DMS114 treated with DMSO at 0.1 percent for 48 hours (cell line): ENCODE data around the gene KCNH1.

ENCODE experiments used
- DNase-seq: peaks from one replicate; lab custom pipeline; 2025; ENCODE audit not compliant: unreplicated experiment; lab: John Stamatoyannopoulos, UW

Gene KCNH1

DNA sequence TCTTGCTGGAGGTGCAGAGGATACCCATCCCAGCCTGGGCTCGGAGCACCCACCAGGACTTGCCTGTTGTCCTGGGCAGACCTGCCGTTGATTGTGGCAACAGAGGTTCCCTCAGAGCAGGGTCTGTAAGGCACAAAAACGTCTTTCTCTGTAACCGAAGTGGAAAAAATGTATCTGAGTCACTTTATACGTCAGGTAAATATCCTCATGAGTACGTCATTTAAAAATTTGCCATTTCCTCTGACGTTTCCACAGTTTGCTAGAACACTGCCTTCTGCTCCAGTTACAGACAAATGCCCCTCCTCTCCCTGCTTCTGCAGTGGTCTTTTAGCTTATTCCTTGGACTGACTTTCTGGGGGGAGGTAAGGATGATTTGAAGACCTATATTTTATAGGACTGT, 478.4 kb downstream of the KCNH1 start:
- DNase-seq, result no peak

DNA sequence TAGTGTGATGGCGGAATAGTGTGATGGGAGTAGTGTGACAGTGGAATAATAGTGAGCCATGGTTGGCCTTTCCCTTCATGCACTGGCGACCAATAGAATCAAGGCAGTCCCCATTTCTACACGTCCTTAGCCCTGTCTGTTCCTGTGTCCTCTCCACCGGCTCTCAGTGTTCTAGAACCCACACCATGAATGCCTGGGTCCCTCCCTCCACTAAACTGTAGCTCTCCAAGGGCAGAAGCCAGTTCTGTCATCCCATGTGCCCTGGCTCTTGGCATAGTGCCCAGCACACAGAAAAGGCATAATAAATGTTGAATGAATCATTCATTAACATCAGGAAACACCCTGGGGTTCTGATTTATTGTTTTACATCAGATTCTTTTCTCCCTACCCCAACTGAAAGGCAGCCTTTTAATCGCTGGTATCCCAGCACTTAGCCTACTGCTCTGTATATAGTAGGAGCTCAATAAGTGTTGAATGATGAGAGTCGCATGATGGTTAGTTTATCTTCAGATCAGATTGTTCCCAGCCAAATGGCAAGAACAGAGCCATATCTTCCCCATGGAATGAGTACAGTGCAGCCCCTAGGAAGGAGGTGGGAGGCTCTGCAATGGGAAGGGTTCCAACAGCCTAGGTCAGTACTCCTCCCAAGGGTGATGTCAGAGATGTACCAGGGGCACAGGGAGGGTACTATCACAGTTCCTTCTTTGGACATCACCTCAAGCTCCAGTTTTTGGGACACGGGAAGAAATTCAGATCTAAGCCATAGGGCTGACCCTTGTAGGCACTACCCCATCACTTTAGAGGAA, 479.6 kb downstream of the KCNH1 start:
- DNase-seq, result no peak

DNA sequence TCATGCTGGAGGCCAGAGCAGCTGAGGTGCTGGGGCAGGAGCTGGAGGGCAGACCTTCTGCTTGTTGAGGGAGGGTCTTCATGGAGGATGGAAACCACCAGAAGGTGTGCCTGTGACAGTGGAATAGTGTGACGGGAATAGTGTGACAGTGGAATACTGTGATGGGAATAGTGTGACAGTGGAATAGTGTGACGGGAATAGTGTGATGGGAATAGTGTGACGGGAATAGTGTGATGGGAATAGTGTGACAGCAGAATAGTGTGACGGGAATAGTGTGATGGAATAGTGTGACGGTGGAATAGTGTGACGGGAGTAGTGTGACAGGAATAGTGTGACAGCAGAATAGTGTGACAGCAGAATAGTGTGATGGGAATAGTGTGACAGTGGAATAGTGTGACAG, 480.2 kb downstream of the KCNH1 start:
- DNase-seq, result no peak

DNA sequence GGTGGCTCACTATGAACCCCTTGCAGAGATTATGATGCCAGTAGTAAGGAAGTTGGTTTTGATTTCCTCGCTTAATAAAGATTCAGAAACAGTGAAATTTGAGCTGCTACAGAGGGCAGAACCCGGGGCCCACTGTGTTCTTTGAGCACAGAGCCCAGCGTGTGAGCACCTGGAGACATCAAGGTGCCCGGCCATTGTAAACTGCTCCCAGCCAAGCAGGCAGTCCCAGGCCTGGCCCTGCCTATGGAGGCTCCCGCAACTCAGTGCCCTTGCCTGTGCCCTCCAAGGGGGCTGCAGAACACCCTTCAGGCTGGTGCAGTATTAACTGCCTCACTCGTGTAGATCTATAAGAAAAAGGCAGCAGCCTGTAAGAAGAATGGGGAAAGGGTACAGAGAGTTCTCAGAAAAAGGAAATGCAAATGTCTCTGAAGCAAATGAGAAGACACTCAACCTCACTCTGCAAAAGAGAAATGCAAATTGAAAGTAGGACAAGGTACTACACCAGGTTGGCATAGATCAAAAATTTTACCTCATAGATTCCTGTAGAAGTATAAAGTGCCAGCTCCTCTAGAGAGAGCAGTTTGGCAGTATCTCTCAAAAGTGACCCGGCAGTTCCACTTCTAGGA, 481.5 kb downstream of the KCNH1 start:
- no peak for DNase-seq

DNA sequence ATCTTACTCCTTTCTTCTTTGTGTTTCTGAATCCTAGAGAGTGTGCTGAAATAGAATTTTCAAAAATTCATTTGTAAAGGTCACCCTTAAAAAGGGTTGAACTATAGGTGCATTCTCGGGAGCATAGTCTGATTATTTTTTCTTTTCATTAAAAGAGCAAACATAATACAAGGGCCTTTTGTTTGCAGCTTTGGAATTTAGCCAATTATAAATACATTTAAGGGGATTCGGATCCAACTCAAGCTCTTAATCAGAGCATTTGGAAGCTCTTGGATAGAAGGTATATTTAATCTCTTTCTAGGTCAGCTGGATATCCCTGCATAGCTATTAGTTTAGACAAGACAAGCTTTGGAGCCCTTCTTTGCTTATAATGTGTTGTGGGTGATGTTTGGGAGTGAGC, 483.5 kb downstream of the KCNH1 start:
- no peak for DNase-seq

DNA sequence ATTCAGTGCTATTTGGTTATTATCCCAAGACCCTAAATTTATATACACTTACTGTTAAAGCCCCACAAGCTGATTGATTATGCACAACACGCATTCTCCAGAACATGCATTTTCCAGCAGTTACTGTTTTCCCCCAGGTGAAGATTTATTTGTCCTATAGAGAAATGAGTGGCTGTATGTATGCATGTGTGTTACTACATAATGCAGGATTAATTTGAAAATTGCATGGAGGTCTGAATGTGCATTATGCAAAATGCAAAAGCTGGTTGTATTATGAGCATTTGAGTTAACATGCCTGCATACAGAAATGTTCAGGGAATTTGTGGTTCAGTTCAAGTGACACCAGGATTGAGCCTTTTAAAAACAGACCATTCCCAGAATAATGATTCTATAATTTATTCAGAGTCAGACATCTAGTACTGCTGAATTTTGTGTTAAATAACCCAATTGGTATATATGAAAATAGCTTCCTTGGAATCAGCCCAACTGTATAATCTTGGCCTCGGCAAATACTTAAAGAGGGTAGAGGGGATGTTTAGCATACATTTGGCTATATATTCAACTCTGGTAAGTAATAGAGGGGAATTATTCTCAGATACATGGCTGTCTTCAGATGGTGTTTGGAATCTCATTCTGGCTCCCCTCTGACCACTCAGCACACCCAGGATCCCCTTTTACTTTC, 485.2 kb downstream of the KCNH1 start:
- DNase-seq, result no peak

DNA sequence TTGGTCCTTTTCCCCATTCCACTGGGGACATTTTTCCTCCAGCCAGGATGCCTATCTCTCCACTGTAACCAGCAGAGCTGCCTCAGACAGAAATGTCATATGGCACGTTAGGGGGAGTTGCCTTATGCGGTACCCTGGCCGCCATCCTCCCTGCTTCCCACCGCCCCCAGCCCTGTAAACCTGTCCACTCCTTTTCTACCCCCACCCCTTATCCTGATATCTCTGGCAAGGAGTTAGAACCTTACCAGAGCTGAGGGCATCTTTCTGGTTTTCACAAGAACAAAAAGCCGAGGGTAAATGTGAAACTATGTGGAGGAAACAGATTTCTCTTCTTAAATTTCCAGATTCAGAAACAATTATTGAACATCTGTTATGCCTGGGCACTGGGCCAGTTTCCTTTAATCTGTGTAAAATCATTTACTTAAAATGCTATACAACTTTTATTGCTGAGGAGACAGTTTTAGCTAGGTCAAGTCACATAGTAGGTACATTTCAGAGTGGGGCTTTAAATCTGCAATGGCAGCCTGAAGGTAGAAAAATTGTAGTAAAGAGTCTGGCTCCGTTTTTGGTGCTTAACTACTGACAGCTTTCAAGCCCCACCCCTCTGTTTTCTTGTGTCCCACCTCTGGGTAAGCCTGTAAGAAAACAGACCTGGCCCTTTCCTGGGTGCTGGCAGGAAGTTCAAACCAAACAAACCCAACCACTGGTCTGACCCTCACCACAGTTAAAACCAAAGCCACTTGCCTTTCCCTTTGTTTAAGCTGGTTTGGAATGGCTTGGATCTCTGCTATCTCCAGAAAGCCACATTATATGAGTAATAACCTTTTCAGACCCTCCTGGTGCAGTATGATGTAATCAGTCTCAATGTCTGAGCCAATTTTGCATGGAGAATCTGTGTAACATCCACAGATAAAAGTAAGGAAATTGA, 486.3 kb downstream of the KCNH1 start:
- DNase-seq, result no peak

DNA sequence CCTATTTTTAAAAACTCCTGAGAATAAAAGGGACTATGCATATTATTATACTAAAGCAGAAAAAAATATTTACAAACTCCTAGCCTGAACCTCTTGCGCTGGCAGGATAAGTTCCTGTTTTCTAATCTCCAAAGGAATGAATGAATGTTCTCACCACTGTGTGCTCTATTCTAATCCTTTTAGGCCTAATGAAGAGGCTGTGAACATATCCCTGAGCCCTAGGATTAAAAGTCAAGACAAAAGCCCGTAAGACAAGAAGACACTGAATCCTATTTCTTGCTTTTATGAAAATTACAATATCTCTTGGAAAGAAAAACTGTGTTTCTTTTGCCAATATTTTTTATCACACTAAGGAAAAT, 487.7 kb downstream of the KCNH1 start:
- DNase-seq, result no peak

DNA sequence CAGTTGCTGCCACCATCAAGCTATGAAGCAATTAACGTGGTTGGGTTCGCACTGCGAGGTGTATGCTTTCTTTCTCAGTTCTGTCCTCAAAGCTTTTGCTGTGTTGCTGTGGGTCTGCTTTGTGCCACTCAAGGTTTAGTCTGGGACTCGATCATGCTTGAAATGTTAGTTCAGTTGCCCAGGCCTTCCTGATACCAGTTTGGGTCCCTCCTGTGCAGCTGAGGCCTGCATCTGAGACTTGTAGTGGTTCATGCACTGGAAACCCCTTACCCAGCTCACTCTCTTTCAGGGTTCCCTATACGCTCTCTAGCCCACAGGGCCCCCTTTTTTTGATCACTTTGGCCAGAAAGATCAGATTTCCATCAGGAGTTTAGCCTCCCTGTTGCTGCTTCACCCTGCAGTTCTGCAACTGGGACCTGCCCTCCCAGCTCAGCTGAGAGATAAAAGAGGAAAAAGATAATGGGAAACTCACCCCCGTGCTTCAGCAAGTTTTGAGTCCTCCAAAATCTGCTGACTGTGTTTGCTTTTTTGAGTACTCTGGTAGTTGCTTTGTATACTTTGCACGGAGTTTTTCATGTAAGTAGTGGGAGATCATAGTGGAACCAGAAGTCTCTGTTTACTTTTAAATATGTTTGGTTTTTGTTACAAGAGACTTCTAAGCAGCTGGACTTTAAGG, 488.2 kb downstream of the KCNH1 start:
- no peak for DNase-seq

DNA sequence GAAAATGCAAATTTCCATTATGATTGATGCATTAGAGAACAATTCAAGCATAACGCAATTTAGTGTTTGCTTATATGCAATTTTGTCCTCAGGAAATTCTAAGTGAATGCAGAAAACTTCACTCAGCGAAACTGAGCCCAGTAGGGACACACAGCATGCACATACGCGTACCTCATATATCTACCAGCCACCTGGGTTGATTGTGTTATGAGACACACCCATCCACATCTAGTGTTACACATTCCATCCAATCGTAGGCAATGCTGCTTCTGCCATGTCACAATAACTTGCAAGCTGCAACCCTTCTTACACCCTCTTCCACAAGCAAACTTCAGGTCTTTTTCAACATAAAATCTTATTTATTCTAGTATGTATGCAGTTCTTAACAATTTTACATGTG, 492.4 kb downstream of the KCNH1 start:
- no peak for DNase-seq

DNA sequence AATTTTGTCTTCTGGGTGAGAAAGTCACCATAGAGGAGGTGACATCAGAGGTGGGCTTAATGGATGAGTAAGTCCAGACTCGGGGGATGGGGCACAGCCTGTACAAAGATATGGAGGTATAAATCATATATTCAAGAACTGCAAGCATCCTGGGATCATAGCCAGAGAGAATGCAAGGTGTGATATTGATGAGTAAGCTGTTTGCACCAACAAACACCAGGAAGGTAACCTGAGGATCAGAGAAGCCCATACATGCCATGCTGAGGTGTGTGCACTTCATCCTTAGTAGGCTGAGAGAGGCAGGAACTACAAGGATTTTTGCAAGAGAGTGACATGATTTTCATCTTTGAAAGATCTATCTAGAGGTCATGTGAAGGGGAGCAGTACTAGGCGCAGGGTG, 498.8 kb downstream of the KCNH1 start:
- no peak for DNase-seq

DNA sequence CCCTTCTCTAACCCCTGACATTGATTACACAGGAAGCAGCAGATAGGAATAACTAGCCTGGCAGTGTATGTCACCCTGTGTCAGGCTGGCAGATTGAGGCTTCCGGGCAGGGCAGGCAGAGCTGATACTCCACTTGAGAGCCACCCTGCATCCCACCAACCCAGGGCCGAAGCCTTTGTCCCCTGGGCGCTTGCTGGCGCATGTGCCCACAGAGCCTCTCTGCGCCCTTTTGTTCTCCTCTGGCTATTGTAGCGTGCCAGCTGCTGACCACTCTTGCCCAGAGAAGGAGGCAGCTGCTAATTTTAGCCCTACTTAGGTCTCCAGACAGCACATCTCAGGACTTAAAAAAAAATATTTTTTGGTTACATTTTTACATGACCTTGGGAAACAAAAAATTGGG, 500.3 kb downstream of the KCNH1 start:
- no peak for DNase-seq

DNA sequence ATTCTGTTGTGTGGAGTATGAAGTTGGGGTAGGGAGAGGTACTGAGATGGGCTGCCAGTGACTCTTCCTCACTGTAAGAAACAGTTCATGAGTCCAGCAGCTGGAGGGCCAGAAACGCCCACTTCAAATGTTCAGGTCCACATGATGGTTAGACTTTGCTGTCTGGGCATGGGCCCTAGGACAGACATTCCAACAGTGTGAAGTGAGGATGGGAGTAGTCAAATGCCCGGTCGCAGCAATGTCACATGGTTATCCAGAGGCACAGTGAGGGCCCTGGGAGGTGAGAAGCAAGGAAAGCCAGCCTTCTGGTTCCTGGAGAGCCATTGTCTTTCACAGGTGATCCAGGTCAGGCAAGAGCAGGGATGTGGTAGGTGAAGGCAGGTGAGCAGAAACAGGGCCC, 500.8 kb downstream of the KCNH1 start:
- no peak for DNase-seq

DNA sequence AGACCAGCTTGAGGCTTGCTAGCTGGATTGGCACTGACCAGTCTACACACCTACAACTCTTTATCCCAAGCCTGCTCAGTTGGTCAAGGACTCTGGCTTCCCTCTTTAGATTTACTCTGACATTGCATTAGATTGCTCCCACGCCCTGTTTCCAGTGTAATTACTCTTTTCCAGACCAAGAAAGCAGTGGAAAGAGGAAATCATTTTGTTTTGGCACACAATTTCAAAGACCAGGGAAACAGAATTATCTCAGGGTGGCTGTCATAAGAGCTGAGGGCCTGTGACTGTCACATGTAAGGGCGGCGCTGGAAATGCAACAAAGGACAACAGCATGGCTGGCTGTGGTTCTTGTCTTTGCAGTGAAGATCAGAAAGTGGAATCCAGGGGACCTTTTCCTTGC, 502.5 kb downstream of the KCNH1 start:
- DNase-seq, result no peak

DNA sequence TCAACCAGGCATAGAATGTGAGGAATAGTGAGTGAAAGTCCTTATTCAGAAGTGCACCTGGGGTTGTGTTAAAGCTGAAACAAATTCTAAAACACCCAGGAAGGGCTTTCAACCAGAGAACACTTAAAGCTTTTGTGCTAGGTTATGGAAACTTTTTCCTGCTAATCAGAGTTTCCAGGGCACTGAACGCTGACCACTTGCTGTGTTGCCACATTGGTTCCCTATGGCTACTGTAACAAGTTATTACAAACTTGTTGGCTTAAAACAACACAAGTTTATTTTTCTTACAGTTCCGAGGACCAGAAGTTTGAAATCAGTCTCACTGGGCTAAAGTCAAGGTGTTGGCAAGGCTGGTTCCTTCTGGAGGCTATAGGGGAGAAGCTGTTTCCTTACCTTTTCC, 504.7 kb downstream of the KCNH1 start:
- DNase-seq, result no peak

DNA sequence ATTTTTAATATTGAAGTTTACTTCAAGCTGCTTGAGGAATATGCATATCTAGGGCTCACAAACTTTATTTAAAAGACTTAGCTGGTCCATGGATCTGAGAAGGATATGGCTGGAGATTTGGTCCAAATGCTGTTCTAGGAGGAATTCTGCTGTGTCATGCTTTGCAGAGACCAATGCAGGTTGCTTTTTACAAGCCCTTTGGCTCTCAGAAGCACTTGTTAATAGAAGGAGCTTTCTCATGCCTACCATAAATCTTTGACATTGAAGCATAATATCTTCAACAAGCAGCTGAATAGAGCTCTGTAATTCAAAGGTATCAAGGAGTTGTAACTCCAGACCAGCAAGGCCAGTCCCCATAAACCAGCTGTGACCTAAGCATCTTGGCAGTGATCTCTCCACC, 506.2 kb downstream of the KCNH1 start:
- DNase-seq, result no peak
